Heart right ventricle (tissue), 16 donors: ENCODE measurements around the gene GSE1. TPM values are rescaled to one million over a fixed set of nuclear protein-coding genes. Genes with fewer than 3 reads are reported as not detected.

Experiments used
- ATAC-seq, 8 donors: fragments of 200-7000 bp; cut with Tn5 transposase; one replicate each; pipeline ENCODE4 v1.9.1; 2020; ENCODE audit warnings: mild to moderate bottlenecking in 8 of 8, moderate library complexity in 8 of 8, moderate number of reproducible peaks in 1 of 8
- DNase-seq, 2 donors: peaks; one replicate each; pipeline ENCODE4 v3.0.0-alpha.2; 2020
- H3K27ac ChIP-seq, 10 donors: fragments of 200-600 bp; sonication (generic) in 2 of 10; one replicate each; pipeline versions ENCODE4 v1.5.0 to v1.8.0; 2020 to 2022; ENCODE audit warnings: mild to moderate bottlenecking in 3 of 10
- H3K27me3 ChIP-seq, 7 donors: fragments of 200-600 bp; one replicate each; pipeline ENCODE4 v1.8.0; 2021 to 2022; ENCODE audit warnings: mild to moderate bottlenecking in 2 of 7
- H3K36me3 ChIP-seq, 9 donors: fragments of 200-600 bp; sonication (generic) in 1 of 9; one replicate each; pipeline versions ENCODE4 v1.5.0 to v1.8.0; 2020 to 2022; ENCODE audit warnings: mild to moderate bottlenecking in 2 of 9
- H3K4me1 ChIP-seq, 9 donors: fragments of 200-600 bp; sonication (generic) in 1 of 9; one replicate each; pipeline versions ENCODE4 v1.5.0 to v1.8.0; 2020 to 2022; ENCODE audit warnings: mild to moderate bottlenecking in 4 of 9
- H3K4me3 ChIP-seq, 10 donors: fragments of 200-600 bp; sonication (generic) in 2 of 10; one replicate each; pipeline versions ENCODE4 v1.5.0 to v1.8.0; 2020 to 2022; ENCODE audit warnings: mild to moderate bottlenecking in 7 of 10, moderate library complexity in 2 of 10
- H3K9me3 ChIP-seq, 11 donors: fragments of 200-600 bp in 10 of 11; sonication (generic) in 2 of 11; one replicate each; pipeline versions ENCODE4 v1.5.0 to v1.8.0; 2013 to 2022; ENCODE audit warnings: mild to moderate bottlenecking in 2 of 11, control low read depth in 1 of 11, moderate library complexity in 1 of 11
- WGBS, 2 donors: extraction: QIAGEN DNeasy Blood & Tissue Kit; methylation state at CpG; one replicate each; pipeline ENCODE4 v1.1.7; 2013; ENCODE audit warnings: inconsistent platforms in 1 of 2; 5-methylcytosine and 5-hydroxymethylcytosine counted together
- intact Hi-C, 10 donors: fragments of 100-400 bp; cut with DNase I; formaldehyde crosslinking; loops; one replicate each; pipeline versions ENCODE4 v1.11.1 to v1.14.2; 2022
- polyA plus RNA-seq, 2 donors: library from polyadenylated mRNA; stranded (reverse); fragments of 200-250 nt; gene quantifications; one replicate each; pipeline ENCODE4 v1.2.3, GENCODE V29; 2013
- total RNA-seq, 10 donors: library from RNA; stranded (reverse); fragmentation: NEBNext Ultra II Directional in 3 of 10; extraction: Animal tissue kit (Norgen Biotek cat#: 25700) in 3 of 10; gene quantifications; one replicate each; pipeline versions ENCODE4 v1.2.1 to v1.2.4, GENCODE V29; 2021 to 2023
- TF ChIP-seq, protein P1 (sequence below), 9 donors: fragments of 200-600 bp; sonication (generic) in 2 of 9; IDR thresholded peaks; one replicate each; pipeline versions ENCODE4 v1.5.0 to v1.8.0; 2021 to 2022; ENCODE audit warnings: antibody characterized with exemption in 9 of 9, mild to moderate bottlenecking in 5 of 9, moderate library complexity in 1 of 9
- donor health status: Arrhythmogenic right ventricular cardiomyopathy.
- donor health status: ischemic (EF 13 %, LVEDD 7.1; RV severe dilation, severe dysfunction).
- donor health status: healthy with polysubstance abuse.
- donor health status: DM: no; HTN: yes; CAD: no.
- donor health status: DM: no; HTN: no; CAD: no.
- donor health status: ischemic (EF 25% LVEDD 6.9; RV normal size, moderate dysfunction).
- donor health status: ischemic (EF 25% LVEDD 5.7; RV mildly dilated, moderate dysfunction).
- donor health status: healthy.
- donor health status: DM: yes; HTN: yes; CAD: no.
- donor health status: Ischemic cardiomyopathy.
- donor health status: ischemic (EF 35%, LVEDD 5.7; RV mildly dilated, moderate dysfunction).
- donor health status: nonischemic (EF 11% LVEDD 7.7; RV severe dilation, severe dysfunction).
- donor health status: DM: yes; HTN: yes; CAD: no.
- donor health status: PGD.
- donor health status: ischemic (EF 29% LVEDD 5.4; RV normal size, mild dysfunction).
- donor health status: nonischemic (EF 23%, LVEDD 6.1; RV moderate dilation, normal function).

Gene GSE1
- total and polyA plus RNA-seq, 12 donors, result 15.6 to 53.2 (median 32.6) TPM

DNA sequence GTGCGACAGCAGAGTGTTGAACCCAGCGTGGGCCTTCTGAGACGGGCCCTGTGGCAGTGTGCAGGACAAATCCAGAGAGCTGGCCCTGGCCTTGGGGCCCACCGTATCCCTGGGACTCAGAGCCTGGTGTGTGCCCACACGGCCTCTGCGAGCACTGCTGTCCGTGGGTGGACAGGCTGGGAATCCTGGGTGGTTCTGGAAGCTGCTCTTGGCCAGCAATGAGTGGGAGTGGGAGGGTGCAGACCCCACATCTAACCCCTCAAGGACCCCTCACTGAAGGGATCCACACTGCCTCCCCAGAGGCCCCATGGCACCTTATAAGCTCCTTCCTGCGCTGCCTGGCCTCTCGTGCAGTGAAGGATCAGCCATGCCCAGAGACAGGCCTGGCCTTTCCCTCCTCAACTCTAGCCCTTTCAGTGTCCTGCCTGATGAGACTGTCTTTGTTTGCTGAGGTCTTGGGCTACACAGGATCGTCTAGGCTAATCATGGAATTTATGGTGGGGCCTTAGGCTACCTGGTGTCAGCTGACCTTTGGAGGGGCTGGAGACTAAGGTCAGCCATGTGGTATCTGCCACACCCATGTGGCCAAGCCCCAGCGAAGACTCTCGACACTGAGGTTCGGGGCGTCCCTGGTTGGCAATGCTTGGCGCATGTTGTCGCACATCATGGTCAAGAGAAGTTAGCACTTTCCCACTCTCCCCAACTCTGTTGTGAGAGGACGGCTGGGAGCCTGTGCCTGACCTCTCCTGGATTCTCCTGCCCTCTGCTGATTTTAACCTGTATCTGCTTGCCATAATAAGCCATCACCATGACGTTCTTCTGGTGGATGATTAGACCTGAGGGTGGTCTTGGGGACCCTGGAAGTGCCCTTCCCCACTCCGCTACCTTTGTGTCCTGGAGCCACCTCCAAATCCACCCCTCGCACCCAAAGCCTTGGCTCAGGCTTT is 92.1 kb downstream of the GSE1 start:
- H3K36me3 ChIP-seq, result no peaks in the 10 kb centered on the region

DNA sequence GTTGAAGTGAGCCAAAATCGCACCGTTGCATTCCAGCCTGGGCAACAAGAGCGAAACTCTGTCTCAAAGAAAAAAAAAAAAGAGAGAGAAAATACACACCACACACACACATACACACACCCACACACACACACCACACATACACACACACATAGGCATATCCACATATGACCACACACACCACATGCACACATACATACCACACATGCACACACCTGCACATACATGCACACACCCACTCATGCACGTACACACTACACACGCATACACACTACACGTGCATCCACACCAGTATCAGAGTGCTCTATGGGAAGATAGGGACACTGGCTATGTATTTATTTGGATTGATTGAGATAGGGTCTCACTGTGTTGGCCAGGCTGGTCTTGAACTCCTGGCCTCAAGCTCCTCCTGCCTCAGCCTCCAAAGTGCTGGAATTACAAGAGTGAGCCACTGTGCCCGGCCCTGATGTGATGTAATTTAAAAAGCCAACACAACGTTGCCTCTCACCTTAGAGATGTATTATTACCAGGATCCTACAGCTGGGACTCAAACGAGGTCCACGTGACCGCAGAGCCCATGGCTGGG is 93.4 kb downstream of the GSE1 start:
- intact Hi-C loops, result no loop called here
- DNase-seq (no peak), ATAC-seq (no peak)
- TF ChIP-seq, protein P1, sequence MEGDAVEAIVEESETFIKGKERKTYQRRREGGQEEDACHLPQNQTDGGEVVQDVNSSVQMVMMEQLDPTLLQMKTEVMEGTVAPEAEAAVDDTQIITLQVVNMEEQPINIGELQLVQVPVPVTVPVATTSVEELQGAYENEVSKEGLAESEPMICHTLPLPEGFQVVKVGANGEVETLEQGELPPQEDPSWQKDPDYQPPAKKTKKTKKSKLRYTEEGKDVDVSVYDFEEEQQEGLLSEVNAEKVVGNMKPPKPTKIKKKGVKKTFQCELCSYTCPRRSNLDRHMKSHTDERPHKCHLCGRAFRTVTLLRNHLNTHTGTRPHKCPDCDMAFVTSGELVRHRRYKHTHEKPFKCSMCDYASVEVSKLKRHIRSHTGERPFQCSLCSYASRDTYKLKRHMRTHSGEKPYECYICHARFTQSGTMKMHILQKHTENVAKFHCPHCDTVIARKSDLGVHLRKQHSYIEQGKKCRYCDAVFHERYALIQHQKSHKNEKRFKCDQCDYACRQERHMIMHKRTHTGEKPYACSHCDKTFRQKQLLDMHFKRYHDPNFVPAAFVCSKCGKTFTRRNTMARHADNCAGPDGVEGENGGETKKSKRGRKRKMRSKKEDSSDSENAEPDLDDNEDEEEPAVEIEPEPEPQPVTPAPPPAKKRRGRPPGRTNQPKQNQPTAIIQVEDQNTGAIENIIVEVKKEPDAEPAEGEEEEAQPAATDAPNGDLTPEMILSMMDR (IDR thresholded peaks at IDR 0.05), result no peak
- H3K4me1 ChIP-seq, result no peaks in the 10 kb centered on the region
- 93 to 94% methylated on average over 11 of the region's 11 CpGs for WGBS, 2 donors
- H3K9me3 ChIP-seq, result peaks cover 0 to under 1% (median 0%) of the 10 kb centered on the region in 11 donors
- H3K36me3 ChIP-seq, result no peaks in the 10 kb centered on the region
- H3K4me3 ChIP-seq, result no peak overlapping the region
- H3K27me3 ChIP-seq, result no peaks in the 10 kb centered on the region
- H3K27ac ChIP-seq, result no peak overlapping the region

More for the DNA sequence above, 92.1 kb downstream of the GSE1 start:
- peak in 2 of 8 donors; percentile 11 to 22 for ATAC-seq
- intact Hi-C loops, result no loop called here
- no peak for DNase-seq
- WGBS, 2 donors, result 88 to 92% methylated on average over 20 of the region's 20 CpGs
- Histone ChIP-seq H3K4me1 (no peaks in the 10 kb centered on the region), H3K9me3 (no peaks in the 10 kb centered on the region), H3K4me3 (no peak overlapping the region), H3K27ac (no peak overlapping the region), H3K27me3 (no peaks in the 10 kb centered on the region)
- TF ChIP-seq, protein P1 (IDR thresholded peaks at IDR 0.05), result no peak

DNA sequence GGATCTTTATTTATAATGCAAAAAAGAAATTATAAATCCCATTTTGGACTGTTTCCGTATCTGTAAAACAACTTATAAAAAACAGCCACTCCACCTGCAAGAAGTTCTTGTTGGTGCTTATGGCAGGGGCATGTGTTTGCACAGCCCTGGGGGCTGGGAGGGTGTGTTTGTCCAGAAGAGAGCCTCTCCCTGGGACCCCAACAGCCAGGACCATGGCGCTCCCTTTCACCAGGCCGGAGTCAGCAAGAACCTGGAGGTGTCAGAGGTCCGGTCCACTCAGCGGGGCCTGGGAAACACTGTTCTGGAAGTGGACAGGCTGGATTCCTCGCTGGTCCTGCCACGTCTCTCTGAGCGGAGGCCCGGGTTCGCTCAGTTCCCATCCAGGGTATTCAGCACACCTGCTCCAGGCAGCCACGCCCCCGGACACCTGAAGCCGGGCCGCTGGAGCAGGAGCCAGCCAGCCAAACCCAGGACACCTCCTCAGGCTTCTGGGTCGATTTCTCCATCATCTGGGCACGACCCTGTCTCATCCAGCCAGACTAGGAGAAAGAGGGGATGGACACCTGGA is 94.5 kb downstream of the GSE1 start:
- Histone ChIP-seq H3K27me3 (no peaks in the 10 kb centered on the region), H3K4me3 (no peak overlapping the region), H3K9me3 (peaks cover 0 to 11% (median 5%) of the 10 kb centered on the region in 11 donors), H3K36me3 (no peaks in the 10 kb centered on the region), H3K27ac (no peak overlapping the region), H3K4me1 (no peaks in the 10 kb centered on the region)
- no peak for ATAC-seq
- TF ChIP-seq, protein P1 (IDR thresholded peaks at IDR 0.05), result no peak
- no peak for DNase-seq
- intact Hi-C loops, result no loop called here
- 90 to 92% methylated on average over 16 of the region's 16 CpGs for WGBS, 2 donors

DNA sequence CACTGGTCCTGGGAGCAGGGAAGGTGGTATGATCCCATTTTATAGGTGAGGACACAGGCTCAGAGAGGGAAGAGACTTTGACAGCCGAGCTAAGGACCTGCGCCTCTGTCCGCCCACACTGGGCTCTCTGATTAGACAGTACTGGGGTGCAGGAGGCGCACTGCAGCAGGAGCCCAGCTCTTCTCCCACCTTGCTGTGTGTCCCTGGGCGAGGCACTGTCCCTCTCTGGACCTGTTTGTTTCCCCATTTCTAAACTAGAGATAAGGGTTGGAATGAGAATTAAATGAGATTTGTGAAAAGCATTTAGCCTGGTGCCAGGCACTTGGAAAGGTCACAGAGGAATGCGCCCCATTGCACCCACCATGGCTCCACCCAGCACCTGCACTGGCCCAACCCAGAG is 95.2 kb downstream of the GSE1 start:
- TF ChIP-seq, protein P1 (IDR thresholded peaks at IDR 0.05), result no peak
- intact Hi-C loops, result no loop called here
- Histone ChIP-seq H3K36me3 (no peaks in the 10 kb centered on the region), H3K9me3 (peaks cover 0 to 11% (median 5%) of the 10 kb centered on the region in 11 donors), H3K4me1 (no peaks in the 10 kb centered on the region), H3K27me3 (no peaks in the 10 kb centered on the region), H3K27ac (no peak overlapping the region), H3K4me3 (no peak overlapping the region)
- 95% methylated on average over 6 of the region's 6 CpGs for WGBS, 2 donors
- ATAC-seq (no peak), DNase-seq (no peak)
